Spleen (tissue), 7 donors: ENCODE results near the gene ENTPD8.

Source experiments
- CTCF ChIP-seq, 11 experiments: fragments of 200-600 bp in 7 of 11; fragments of 450-650 bp in 4 of 11; sonication (generic) in 4 of 11; IDR thresholded peaks in 8 of 11; conservative IDR thresholded peaks in 3 of 11; 1 replicate in 7 of 11; 2 replicates in 4 of 11; pipeline versions ENCODE4 v1.4.0 to v1.8.0; 2016 to 2021; ENCODE audit warnings: antibody characterized with exemption in 11 of 11, inconsistent platforms in 4 of 11, mild to moderate bottlenecking in 1 of 11
- POLR2A ChIP-seq, 3 donors: fragments of 450-650 bp; IDR thresholded peaks; one replicate each; pipeline ENCODE4 v1.5.1; 2017; ENCODE audit warnings: antibody characterized with exemption in 3 of 3, mild to moderate bottlenecking in 1 of 3
- POLR2AphosphoS5 ChIP-seq, 3 donors: sonication (generic); formaldehyde crosslinking; IDR thresholded peaks; one replicate each; pipeline ENCODE4 v1.5.1; 2017; ENCODE audit warnings: antibody characterized with exemption in 3 of 3
- donor health status: DM: no; HTN: no; CAD: no; lungs with moderate emphysema.
- donor health status: DM: no; HTN: no; CAD: no.
- donor health status: DM: no; HTN: no; CAD: no.

- TF ChIP-seq POLR2AphosphoS5 (IDR thresholded peaks at IDR 0.05) (no peak), CTCF (IDR thresholded peaks at IDR 0.05 in 8 of 11, conservative IDR thresholded peaks at IDR 0.05 in 3 of 11) (no peak), POLR2A (IDR thresholded peaks at IDR 0.05) (no peak)
These were observed 24.5 kb downstream of the ENTPD8 start for GRCh38 chr9:137416563-137417151.
